GDM1 (cell line): Measurements from ENCODE around the gene C1orf74.

Experiments
- DNase-seq: peaks from one replicate; lab custom pipeline; 2025; lab: John Stamatoyannopoulos, UW

The C1orf74 gene

GRCh38 chr1:209784265-209785169, at the start of gene C1orf74:
Gene C1orf74, minus strand, starts transcription at chr1:209784559. Its CDS starts 925 bp downstream, at chr1:209783634.
- DNase-seq, result peak; percentile 98

- no peak for DNase-seq
Measured at GRCh38 chr1:209831615-209832014, 47.3 kb upstream of the C1orf74 start.

- no peak for DNase-seq
Measured at GRCh38 chr1:209830722-209831121, 46.4 kb upstream of the C1orf74 start.

GRCh38 chr1:209829716-209830115, 45.4 kb upstream of the C1orf74 start:
- no peak for DNase-seq

- peak; percentile 90 for DNase-seq
Measured at GRCh38 chr1:209827384-209828262, 43.3 kb upstream of the C1orf74 start, which contains the start of gene UTP25. Gene UTP25, plus strand, starts transcription at chr1:209827972. Its CDS starts 92 bp downstream, at chr1:209828064.

GRCh38 chr1:209825591-209826434, 41.5 kb upstream of the C1orf74 start:
- no peak for DNase-seq

- no peak for DNase-seq
Measured at GRCh38 chr1:209823143-209824041, 39.0 kb upstream of the C1orf74 start.

GRCh38 chr1:209822706-209823105, 38.3 kb upstream of the C1orf74 start:
- DNase-seq, result no peak

GRCh38 chr1:209820986-209821385, 36.6 kb upstream of the C1orf74 start:
- no peak for DNase-seq

- no peak for DNase-seq
Measured at GRCh38 chr1:209819058-209819457, 34.7 kb upstream of the C1orf74 start.

- DNase-seq, result no peak
Measured at GRCh38 chr1:209817691-209818090, 33.3 kb upstream of the C1orf74 start.

GRCh38 chr1:209816923-209817322, 32.6 kb upstream of the C1orf74 start:
- DNase-seq, result no peak

GRCh38 chr1:209815931-209816341, 31.6 kb upstream of the C1orf74 start:
- no peak for DNase-seq

- no peak for DNase-seq
Measured at GRCh38 chr1:209815490-209815889, 31.1 kb upstream of the C1orf74 start.

- no peak for DNase-seq
Measured at GRCh38 chr1:209813902-209814301, 29.5 kb upstream of the C1orf74 start.

- DNase-seq, result no peak
Measured at GRCh38 chr1:209810783-209811182, 26.4 kb upstream of the C1orf74 start.

- no peak for DNase-seq
Measured at GRCh38 chr1:209809611-209810010, 25.3 kb upstream of the C1orf74 start.

- no peak for DNase-seq
Measured at GRCh38 chr1:209808059-209808581, 23.8 kb upstream of the C1orf74 start.

GRCh38 chr1:209807509-209807908, 23.1 kb upstream of the C1orf74 start:
- no peak for DNase-seq
